H1 (cell line): ENCODE data around the gene SERINC1. TPM values are rescaled to one million over a fixed set of nuclear protein-coding genes. Genes with fewer than 3 reads are reported as not detected.

Experiments used
- CTCF ChIA-PET: fragments of 300-600 bp; sonication (Branson Sonifier 250); formaldehyde crosslinking; loops from one replicate; lab custom pipeline; 2021; ENCODE audit not compliant: partially characterized antibody; lab: Charles Lee
- POLR2A ChIA-PET: fragments of 300-600 bp; sonication (Branson Sonifier 250); formaldehyde crosslinking; loops from one replicate; lab custom pipeline; 2021; ENCODE audit warnings: inconsistent platforms; ENCODE audit not compliant: partially characterized antibody; lab: Charles Lee
- DNase-seq, 2 experiments: peaks; one replicate each; pipeline versions ENCODE4 v3.0.0 to v3.0.0-alpha.2; 2010 to 2022; ENCODE audit warnings: low spot score in 2 of 2, low read depth in 1 of 2, mixed read lengths in 1 of 2
- FAIRE-seq: peaks from 2 replicates; lab custom pipeline; 2011; peaks lifted over from hg19 to GRCh38; lab: Jason Lieb, UNC
- H2AFZ ChIP-seq: 2 replicates; pipeline ENCODE4 v1.8.1; 2012; ENCODE audit warnings: low read length, inconsistent platforms
- H2AK5ac ChIP-seq: 2 replicates; pipeline ENCODE4 v1.6.1; 2013; ENCODE audit warnings: low read depth, low read length
- H2BK120ac ChIP-seq: replicated peaks from 2 replicates; pipeline ENCODE3; 2013; ENCODE audit warnings: low read depth, low read length, inconsistent platforms
- H2BK12ac ChIP-seq: 2 replicates; pipeline ENCODE4 v1.6.1; 2013; ENCODE audit warnings: low read depth, low read length
- H2BK15ac ChIP-seq: 2 replicates; pipeline ENCODE4 v1.6.1; 2013; ENCODE audit warnings: low read length
- H2BK20ac ChIP-seq: 2 replicates; pipeline ENCODE4 v1.6.1; 2013; ENCODE audit warnings: low read length
- H2BK5ac ChIP-seq: 2 replicates; pipeline ENCODE4 v1.6.1; 2013; ENCODE audit warnings: low read depth, low read length
- H3K14ac ChIP-seq: 2 replicates; pipeline ENCODE4 v1.6.1; 2013; ENCODE audit warnings: inconsistent platforms; ENCODE audit not compliant: insufficient read length
- H3K18ac ChIP-seq: 2 replicates; pipeline ENCODE4 v1.6.1; 2013; ENCODE audit warnings: low read length; ENCODE audit errors: extremely low read depth
- H3K23ac ChIP-seq: 2 replicates; pipeline ENCODE4 v1.6.1; 2013; ENCODE audit warnings: inconsistent platforms; ENCODE audit not compliant: insufficient read length
- H3K23me2 ChIP-seq: 2 replicates; pipeline ENCODE4 v1.6.1; 2013; ENCODE audit warnings: low read depth, low read length
- H3K27ac ChIP-seq: 2 replicates; pipeline ENCODE4 v1.6.1; 2011; ENCODE audit warnings: low read depth, low read length, inconsistent platforms
- H3K27me3 ChIP-seq, 4 experiments: replicated peaks in 1 of 4; 1 replicate in 1 of 4; 2 replicates in 3 of 4; pipeline versions ENCODE4 v1.6.1 to v1.8.1; 2011 to 2013; ENCODE audit warnings: low read length in 3 of 4, mild to moderate bottlenecking in 3 of 4, inconsistent platforms in 2 of 4, mixed read lengths in 2 of 4, moderate library complexity in 1 of 4; ENCODE audit not compliant: control insufficient read depth in 3 of 4, insufficient read depth in 3 of 4; ENCODE audit errors: extremely low read depth in 1 of 4
- H3K36me3 ChIP-seq, 4 experiments: 2 replicates each; pipeline versions ENCODE4 v1.6.1 to v1.8.1; 2011 to 2013; ENCODE audit warnings: mild to moderate bottlenecking in 4 of 4, low read length in 3 of 4, moderate library complexity in 2 of 4, control low read depth in 1 of 4, inconsistent platforms in 1 of 4; ENCODE audit not compliant: insufficient read depth in 4 of 4, control insufficient read depth in 2 of 4
- H3K4ac ChIP-seq: replicated peaks from 2 replicates; pipeline ENCODE3; 2013; ENCODE audit warnings: low read length, low read depth, mixed read lengths, inconsistent platforms; ENCODE audit not compliant: insufficient read length
- H3K4me1 ChIP-seq, 4 experiments: replicated peaks in 1 of 4; 1 replicate in 1 of 4; 2 replicates in 3 of 4; pipeline versions ENCODE4 v1.6.1 to v1.8.1; 2011 to 2013; ENCODE audit warnings: low read length in 3 of 4, inconsistent platforms in 2 of 4, mixed read lengths in 1 of 4; ENCODE audit not compliant: insufficient read depth in 4 of 4, control insufficient read depth in 3 of 4
- H3K4me2 ChIP-seq, 2 experiments: 2 replicates each; pipeline versions ENCODE4 v1.6.1 to v1.8.1; 2011 to 2013; ENCODE audit warnings: low read depth in 2 of 2, low read length in 2 of 2, control low read depth in 1 of 2, inconsistent platforms in 1 of 2, mild to moderate bottlenecking in 1 of 2; ENCODE audit not compliant: insufficient read depth in 1 of 2
- H3K4me3 ChIP-seq, 4 experiments: fragments of 200-600, 300-600 bp in 1 of 4; sonication (generic), shearing (Covaris generic), sonication (Bioruptor Twin) in 1 of 4; 2 replicates each; pipeline versions ENCODE4 v1.5.1 to v1.8.1; 2011 to 2016; ENCODE audit warnings: low read length in 4 of 4, low read depth in 3 of 4, control low read depth in 2 of 4, inconsistent platforms in 2 of 4, mild to moderate bottlenecking in 2 of 4, mixed read lengths in 1 of 4, moderate library complexity in 1 of 4; ENCODE audit not compliant: insufficient read depth in 2 of 4; ENCODE audit errors: extremely low read depth in 1 of 4
- H3K56ac ChIP-seq: replicated peaks from 2 replicates; pipeline ENCODE3; 2013; ENCODE audit warnings: low read depth, mild to moderate bottlenecking, mixed read lengths, low read length, inconsistent platforms; ENCODE audit not compliant: insufficient read length
- H3K79me1 ChIP-seq: 2 replicates; pipeline ENCODE4 v1.6.1; 2013; ENCODE audit warnings: low read depth, low read length, control low read depth
- H3K79me2 ChIP-seq, 2 experiments: 2 replicates each; pipeline versions ENCODE4 v1.6.1 to v1.8.1; 2012 to 2013; ENCODE audit warnings: low read length in 2 of 2, mild to moderate bottlenecking in 2 of 2, inconsistent platforms in 1 of 2; ENCODE audit not compliant: insufficient read depth in 2 of 2, control insufficient read depth in 1 of 2
- H3K9ac ChIP-seq, 4 experiments: replicated peaks in 1 of 4; 1 replicate in 1 of 4; 2 replicates in 3 of 4; pipeline versions ENCODE4 v1.6.1 to v1.8.1; 2011 to 2013; ENCODE audit warnings: low read depth in 3 of 4, low read length in 3 of 4, control low read depth in 2 of 4, mild to moderate bottlenecking in 2 of 4, moderate library complexity in 2 of 4, inconsistent platforms in 1 of 4; ENCODE audit errors: extremely low read depth in 1 of 4
- H3K9me3 ChIP-seq, 2 experiments: 2 replicates each; pipeline versions ENCODE4 v1.6.1 to v1.8.1; 2012 to 2013; ENCODE audit warnings: mild to moderate bottlenecking in 2 of 2, moderate library complexity in 2 of 2, control low read depth in 1 of 2, inconsistent platforms in 1 of 2, low read depth in 1 of 2, low read length in 1 of 2, mixed read lengths in 1 of 2; ENCODE audit not compliant: insufficient read depth in 2 of 2
- H4K20me1 ChIP-seq, 2 experiments: replicated peaks in 1 of 2; 2 replicates each; pipeline versions ENCODE3 to v1.8.1; 2011 to 2013; ENCODE audit warnings: inconsistent platforms in 2 of 2, low read length in 2 of 2, mild to moderate bottlenecking in 1 of 2; ENCODE audit not compliant: insufficient read depth in 2 of 2, control insufficient read depth in 1 of 2
- H4K5ac ChIP-seq: 2 replicates; pipeline ENCODE4 v1.6.1; 2013; ENCODE audit warnings: low read length, low read depth, mixed read lengths, inconsistent platforms; ENCODE audit not compliant: insufficient read length
- H4K8ac ChIP-seq: 2 replicates; pipeline ENCODE4 v1.8.0; 2013; ENCODE audit warnings: mild to moderate bottlenecking, moderate library complexity, low read length, inconsistent platforms; ENCODE audit not compliant: insufficient read depth; ENCODE audit errors: extremely low read depth
- H4K91ac ChIP-seq: replicated peaks from 2 replicates; pipeline ENCODE3; 2013; ENCODE audit warnings: low read length, mixed read lengths, inconsistent platforms; ENCODE audit not compliant: insufficient read length
- CHD1 ChIP-seq: IDR thresholded peaks from 2 replicates; pipeline ENCODE4 v1.6.1; 2012; ENCODE audit warnings: low read depth, low read length, improper control_type of control experiment
- SUZ12 ChIP-seq: fragments of 200-600 bp; sonication (generic); IDR thresholded peaks from 2 replicates; pipeline ENCODE4 v1.6.1; 2012; ENCODE audit warnings: mild to moderate bottlenecking, inconsistent platforms, low read length, moderate library complexity, mixed read lengths
- WGBS, 2 experiments: shearing (Covaris generic) in 1 of 2; methylation state at CpG; one replicate each; pipeline versions ENCODE4 v1.1.6 to v1.1.7; 2013 to 2015; ENCODE audit warnings: low lambda C conversion rate in 2 of 2, mixed read lengths in 2 of 2, inconsistent platforms in 1 of 2, low coverage in 1 of 2, missing lambda C conversion rate in 1 of 2; ENCODE audit not compliant: insufficient replicate concordance in 2 of 2, insufficient coverage in 1 of 2, insufficient read length in 1 of 2; ENCODE audit errors: extremely low coverage in 1 of 2, missing lambda C conversion rate in 1 of 2; 5-methylcytosine and 5-hydroxymethylcytosine counted together
- polyA plus RNA-seq, 7 experiments: library from polyadenylated mRNA; depleted of rRNA in 3 of 7; stranded (reverse) in 5 of 7; unstranded in 2 of 7; fragments of >200 nt in 5 of 7; fragments of 200-250 nt in 2 of 7; gene quantifications; 1 replicate in 5 of 7; 2 replicates in 1 of 7; 4 replicates in 1 of 7; pipeline versions ENCODE4 v1.2.1 to v1.2.3, GENCODE V29; 2011 to 2013; ENCODE audit warnings: missing spikeins in 2 of 7, mixed read lengths in 2 of 7
- small RNA-seq: library from polyadenylated mRNA; stranded (forward); fragments of <200 nt; extraction: miRNeasy Mini kit (QIAGEN cat#:217004); gene quantifications from one replicate; pipeline ENCODE3, GENCODE V24; 2013; ENCODE audit not compliant: insufficient read depth
- total RNA-seq: library from RNA; stranded (reverse); fragmentation: NEBNext Ultra II Directional; extraction: Animal tissue kit (Norgen Biotek cat#: 25700); gene quantifications from 2 replicates; pipeline ENCODE4 v1.2.1, GENCODE V29; 2021

SERINC1 gene
- total and polyA plus RNA-seq, 2 of the 8 experiments (the other 6 are each of a cell fraction or from before 2014, with no cell fraction given): 15.4 to 38.6 TPM

DNA sequence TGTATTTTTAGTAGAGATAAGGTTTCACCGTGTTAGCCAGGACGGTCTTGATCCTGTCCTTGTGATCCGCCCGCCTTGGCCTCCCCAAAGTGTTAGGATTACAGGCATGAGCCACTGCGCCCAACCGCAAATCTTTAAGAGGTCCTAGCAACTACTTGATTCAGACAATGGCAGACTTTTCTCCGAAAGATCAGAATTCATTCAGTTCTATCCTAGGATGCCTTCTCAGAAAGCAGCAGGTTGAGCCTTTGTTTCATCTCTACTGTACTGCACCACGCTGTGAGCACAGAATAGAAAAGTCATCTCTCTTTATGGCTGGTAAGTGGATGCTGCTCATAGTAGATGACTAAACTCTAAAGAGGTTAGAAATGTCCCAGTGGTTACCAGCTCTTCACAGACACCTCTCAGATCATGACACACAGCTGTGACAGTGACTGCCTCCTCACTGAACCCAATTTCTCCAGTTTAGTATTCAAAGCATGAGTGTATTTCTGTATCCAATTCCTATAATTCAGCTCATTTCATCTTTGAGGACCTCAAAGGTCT, 78.2 kb downstream of the SERINC1 start:
- Histone ChIP-seq H3K23me2 (no peaks in the 10 kb centered on the region), H4K20me1 (peaks cover 10 to 11% of the 10 kb centered on the region in 2 experiments), H3K27me3 (peaks cover 37 to 87% (median 73%) of the 10 kb centered on the region in 4 experiments), H4K91ac (no peak overlapping the region), H3K14ac (no peak overlapping the region), H2BK12ac (no peak overlapping the region), H3K9me3 (no peaks in the 10 kb centered on the region), H3K36me3 (no peaks in the 10 kb centered on the region), H3K79me2 (no peaks in the 10 kb centered on the region), H4K8ac (no peak overlapping the region), H4K5ac (no peak overlapping the region), H2BK120ac (no peak overlapping the region), H2AK5ac (no peak overlapping the region), H3K56ac (no peak overlapping the region), H3K23ac (no peak overlapping the region), H2BK5ac (no peak overlapping the region), H3K27ac (no peak overlapping the region), H2BK20ac (no peak overlapping the region), H3K4me3 (no peak overlapping the region), H3K4ac (no peak overlapping the region), H3K4me1 (peaks cover 0 to 6% (median 0%) of the 10 kb centered on the region in 4 experiments; a peak in 1 of 7 replicates), H2AFZ (no peak overlapping the region), H3K4me2 (no peak overlapping the region), H3K9ac (no peak overlapping the region), H2BK15ac (no peak overlapping the region), H3K18ac (no peak overlapping the region), H3K79me1 (no peaks in the 10 kb centered on the region)
- CTCF ChIA-PET: interaction anchor here (0.7 to 3.5 kb wide), 2 partner anchors 11 to 398 kb away, joined by 3 to 18 read pairs; no protein-coding TSS in a partner anchor
- POLR2A ChIA-PET: no interaction called here
- WGBS, 2 experiments: 44% methylated on average over 5 of the region's 8 CpGs; no CpG with 5 or more reads in 1 of the 2 experiments
- no peak for DNase-seq
- no peak for FAIRE-seq
- TF ChIP-seq CHD1: no peak
- TF ChIP-seq SUZ12: peak; percentile 14; the same call in 1 of the 2 replicates

Small RNA genes within 50 kb of the gene (small RNA-seq; reads per million reads assigned to genes)
- gene Z99129.1: not detected

Other genes with a start within 250 kb of the SERINC1 start
- gene HSF2, start 72.2 kb downstream of the SERINC1 start, total RNA-seq: 13.7 and 16.3 TPM in 2 replicates
- gene HSF2, start 72.2 kb downstream of the SERINC1 start, polyA plus RNA-seq (2011; rRNA removed): 10.0 and 18.3 TPM in 2 replicates
- 72.0 and 73.3 TPM in 2 replicates for gene PKIB, start 138.6 kb upstream of the SERINC1 start, total RNA-seq
- gene PKIB, start 138.6 kb upstream of the SERINC1 start, polyA plus RNA-seq (2011; rRNA removed): 13.5 and 14.5 TPM in 2 replicates